ENCODE results near the gene CTSG.
"Not testable (repeated sequence)": the region's sequence is repeated elsewhere in the genome, so short reads cannot be mapped to it uniquely, and the experiment has no call there.

CTSG gene, protein sequence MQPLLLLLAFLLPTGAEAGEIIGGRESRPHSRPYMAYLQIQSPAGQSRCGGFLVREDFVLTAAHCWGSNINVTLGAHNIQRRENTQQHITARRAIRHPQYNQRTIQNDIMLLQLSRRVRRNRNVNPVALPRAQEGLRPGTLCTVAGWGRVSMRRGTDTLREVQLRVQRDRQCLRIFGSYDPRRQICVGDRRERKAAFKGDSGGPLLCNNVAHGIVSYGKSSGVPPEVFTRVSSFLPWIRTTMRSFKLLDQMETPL

DNA sequence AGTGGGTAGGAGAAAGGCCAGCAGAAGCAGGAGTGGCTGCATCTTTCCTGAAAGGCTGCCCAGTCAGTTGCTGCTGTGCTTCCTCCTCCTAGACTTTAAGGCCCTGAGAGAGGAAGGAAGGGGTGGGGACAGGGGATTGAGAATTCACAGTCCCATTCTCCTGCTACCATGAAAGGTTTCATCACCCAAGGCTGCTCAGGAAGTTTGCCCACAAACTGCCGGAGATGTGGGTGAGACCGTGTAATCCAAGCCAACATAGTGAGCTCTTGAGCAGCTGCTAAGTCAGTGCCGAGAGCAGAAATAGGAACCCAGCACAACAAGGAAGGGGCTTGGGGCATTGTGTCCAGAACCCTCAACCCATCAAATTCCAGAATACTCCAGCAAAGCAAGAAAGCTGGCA is at the start of gene CTSG:
Gene CTSG, minus strand, starts transcription at position 69 of the 400 bp plus-strand sequence. Its CDS starts 27 bp downstream, at position 42.
- no peak for DNase-seq

GRCh38 chr14:24613747-24614146 is 37.7 kb upstream of the CTSG start:
- DNase-seq = no peak

- no peak for DNase-seq
These were observed 37.2 kb upstream of the CTSG start for GRCh38 chr14:24613241-24613640.

GRCh38 chr14:24612196-24612595 is 36.1 kb upstream of the CTSG start:
- peak; percentile 30 for DNase-seq

DNA sequence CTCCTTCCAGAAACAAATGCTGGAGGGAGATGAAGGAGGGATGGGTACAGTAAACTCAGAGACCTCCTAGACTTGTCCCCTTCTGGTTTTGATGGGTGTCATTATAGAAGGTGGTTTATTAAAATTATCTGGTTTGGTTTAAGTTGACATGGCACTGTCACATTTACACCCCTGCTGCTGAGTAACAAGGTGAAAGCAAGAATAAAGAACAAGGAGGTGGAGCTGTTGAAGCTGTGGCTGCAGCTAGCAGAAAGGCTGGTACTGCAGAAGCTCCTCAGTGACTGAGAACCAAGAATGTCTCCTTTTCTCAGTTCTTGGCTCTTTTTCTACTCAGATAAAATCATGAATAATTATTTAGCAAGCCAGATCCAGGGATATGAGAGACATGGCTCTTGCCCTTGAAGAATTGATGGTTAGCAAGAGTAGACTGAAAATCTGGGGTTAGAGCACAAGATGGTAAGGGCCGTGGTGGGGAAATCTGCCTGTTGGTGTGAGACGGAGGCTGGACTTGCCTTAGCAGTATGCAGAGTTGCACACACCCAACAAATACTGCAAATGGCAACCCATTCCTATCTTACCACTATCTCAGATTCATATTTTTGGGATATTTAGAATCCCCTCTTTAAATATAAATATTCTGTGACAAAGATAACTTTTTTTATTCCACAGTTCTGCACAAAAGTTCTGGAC is 33.8 kb upstream of the CTSG start, which contains the start of gene GZMH:
Gene GZMH, minus strand, starts transcription at position 31 of the 690 bp plus-strand sequence. CDS start 72 bp downstream, outside the sequence.
- DNase-seq = no peak

- DNase-seq = no peak
These were observed 31.8 kb upstream of the CTSG start for GRCh38 chr14:24607635-24608514.

DNA sequence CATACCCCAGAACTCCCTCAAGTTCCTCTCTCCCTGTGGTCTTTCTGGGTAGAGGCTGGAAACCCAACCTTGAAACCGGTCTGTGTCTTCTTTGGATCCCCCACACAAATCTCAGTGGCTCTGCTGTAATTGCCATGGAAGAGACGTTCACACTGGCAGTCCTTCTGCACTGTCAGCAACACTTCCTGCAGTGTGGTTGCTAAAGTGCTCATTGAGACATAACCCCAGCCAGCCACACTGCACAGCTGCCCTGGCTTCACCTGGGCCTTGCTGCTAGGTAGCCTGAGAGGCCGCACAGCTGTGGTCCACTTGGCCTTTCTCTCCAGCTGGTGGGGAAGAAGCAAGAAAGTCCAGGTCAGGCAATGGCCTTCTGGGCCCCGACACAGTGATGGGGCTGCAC is 31.0 kb upstream of the CTSG start:
- DNase-seq = no peak

DNA sequence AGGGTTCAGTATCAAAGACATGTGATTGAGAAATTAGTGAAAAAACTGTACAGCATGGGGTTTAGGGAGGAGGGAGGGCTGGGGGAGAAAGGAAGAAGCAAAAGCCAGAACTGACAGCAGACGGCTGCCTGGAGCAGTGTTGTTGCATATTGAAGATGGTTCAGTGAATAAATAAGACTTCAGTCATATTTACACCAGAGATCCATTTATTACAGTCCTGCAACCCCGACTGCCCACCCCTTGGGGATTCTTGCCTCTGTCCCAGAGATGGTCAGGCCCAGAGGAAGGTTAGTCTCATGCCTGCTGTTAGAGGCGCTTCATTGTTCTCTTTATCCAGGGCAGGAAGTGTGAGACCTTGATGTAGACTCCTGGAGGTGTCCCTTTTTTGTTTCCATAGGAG is 30.2 kb upstream of the CTSG start:
- no peak for DNase-seq

DNA sequence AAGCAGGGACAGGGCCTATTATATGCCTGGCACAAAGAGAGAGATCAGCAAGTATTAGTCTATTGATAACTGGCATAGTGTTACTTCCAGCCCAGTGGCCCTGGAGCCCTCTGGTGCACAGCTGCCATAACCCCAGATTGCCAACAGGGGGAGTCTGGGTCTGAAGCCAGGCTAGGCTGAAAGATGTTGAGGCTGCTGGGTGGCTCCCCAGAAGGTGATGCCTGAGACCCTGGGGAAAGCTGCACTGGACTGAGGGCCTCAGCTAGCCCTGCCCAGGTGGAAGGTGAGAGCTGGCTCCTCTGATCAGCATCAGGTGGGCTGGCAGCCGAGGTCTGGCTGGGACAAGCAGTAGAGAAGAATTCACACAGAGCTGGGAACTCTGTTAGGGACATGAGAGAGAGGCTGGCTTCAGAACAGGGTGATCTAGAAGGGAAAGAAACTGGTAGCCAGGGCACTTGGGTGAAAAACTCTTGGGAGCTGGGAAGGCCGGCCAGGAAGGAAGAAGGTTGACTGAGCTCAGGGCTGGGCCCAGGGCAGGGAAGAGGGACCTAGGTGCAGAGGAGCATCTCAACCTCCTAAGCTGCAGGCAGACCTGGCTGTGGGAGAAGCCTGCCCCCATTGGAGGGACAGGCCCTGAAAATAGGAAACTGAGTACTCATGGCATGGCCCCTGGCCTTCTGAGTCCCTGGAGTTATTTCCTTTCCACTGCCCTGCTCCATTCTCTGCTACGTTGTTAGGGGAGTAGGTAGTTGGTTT is 29.6 kb upstream of the CTSG start:
- peak; percentile 3 for DNase-seq

- DNase-seq = no peak
These were observed 21.4 kb upstream of the CTSG start for GRCh38 chr14:24597403-24597802.

GRCh38 chr14:24595073-24595808 is 19.2 kb upstream of the CTSG start:
- no peak for DNase-seq

DNA sequence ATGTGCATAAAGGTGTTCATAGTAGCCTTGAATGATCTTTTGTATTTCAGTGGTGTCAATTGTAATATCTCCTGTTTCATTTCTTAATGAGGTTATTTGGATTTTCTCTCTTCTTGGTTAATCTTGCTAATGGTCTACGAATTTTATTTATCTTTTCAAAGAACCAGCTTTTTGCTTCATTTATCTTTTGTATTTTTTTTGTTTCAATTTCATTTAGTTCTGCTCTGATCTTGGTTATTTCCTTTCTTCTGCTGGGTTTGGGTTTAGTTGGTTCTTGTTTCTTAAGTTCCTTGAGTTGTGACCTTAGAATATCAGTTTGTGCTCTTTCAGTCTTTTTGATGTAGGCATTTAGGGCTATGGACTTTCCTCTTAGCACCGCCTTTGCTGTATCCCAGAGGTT is 15.0 kb upstream of the CTSG start:
- DNase-seq = not testable (repeated sequence)

- not testable (repeated sequence) for DNase-seq
These were observed 8.4 kb upstream of the CTSG start for GRCh38 chr14:24584402-24584801.

- DNase-seq = no peak
These were observed 2.5 kb upstream of the CTSG start for GRCh38 chr14:24578558-24578957.

DNA sequence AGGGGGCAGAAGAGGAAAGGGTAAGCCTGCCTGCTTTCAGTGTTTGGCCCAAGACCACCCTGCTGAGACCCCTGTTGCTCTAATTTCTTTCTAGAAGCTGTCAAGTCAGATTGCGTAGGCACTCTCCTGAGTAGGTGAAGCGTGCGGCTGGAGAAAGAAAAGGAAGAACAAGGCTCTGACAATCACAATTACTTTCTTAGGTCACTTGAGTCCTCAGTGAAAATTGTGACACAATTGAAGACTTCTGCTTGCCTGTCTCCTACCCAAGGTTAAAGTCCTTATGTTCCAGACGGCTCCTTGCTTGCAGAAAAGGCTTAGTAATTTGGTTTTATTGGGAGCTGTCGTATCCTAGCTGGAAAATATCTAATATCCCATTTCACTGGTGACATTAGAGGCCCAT is 721 bp upstream of the CTSG start:
- no peak for DNase-seq

- DNase-seq = no peak
These were observed 1.8 kb downstream of the CTSG start for GRCh38 chr14:24574206-24574774.

GRCh38 chr14:24566318-24566717 is 9.7 kb downstream of the CTSG start:
- DNase-seq = no peak

GRCh38 chr14:24565766-24566165 is 10.3 kb downstream of the CTSG start:
- no peak for DNase-seq

DNA sequence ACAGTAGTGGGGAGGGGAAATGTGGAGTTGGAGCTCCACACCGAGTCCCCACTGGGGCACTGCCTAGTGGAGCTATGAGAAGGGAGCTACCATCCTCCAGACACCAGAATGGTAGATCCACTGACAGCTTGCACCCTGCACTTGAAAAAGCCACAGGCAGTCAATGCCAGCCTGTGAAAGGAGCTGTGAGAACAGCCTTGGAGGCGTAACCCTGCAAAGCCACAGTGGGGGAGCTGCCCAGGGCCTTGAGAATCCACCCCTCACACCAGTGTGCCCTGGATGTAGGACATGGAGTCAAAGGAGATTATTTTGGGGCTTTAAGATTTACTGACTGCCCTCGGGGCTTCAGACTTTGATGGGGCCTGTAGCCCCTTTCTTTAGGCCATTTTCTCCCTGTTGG is 12.5 kb downstream of the CTSG start:
- no peak for DNase-seq

GRCh38 chr14:24556756-24557155 is 19.3 kb downstream of the CTSG start:
- no peak for DNase-seq

DNA sequence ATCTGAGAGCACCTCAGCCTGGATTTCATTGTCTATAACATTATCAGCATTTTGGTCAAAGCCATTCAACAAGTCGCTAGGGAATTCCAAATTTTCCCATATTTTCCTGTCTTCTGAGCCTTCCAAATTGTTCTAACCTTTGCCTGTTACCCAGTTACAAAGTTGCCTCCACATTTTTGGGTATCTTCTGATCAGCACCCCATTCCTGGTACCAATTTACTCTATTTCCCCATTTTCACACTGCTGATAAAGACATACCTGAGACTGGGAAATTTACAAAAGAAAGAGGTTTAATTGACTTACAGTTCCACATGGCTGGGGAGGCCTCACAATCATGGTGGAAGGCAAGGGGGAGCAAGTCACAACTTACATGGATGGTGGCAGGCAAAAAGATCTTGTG is 27.0 kb downstream of the CTSG start:
- not testable (repeated sequence) for DNase-seq
